Measurements from ENCODE around the gene UNC80. TPM values are rescaled to one million over a fixed set of nuclear protein-coding genes. Genes with fewer than 3 reads are reported as not detected.
A peak's percentile ranks its signal among the peaks of the same experiment; 100 is the strongest.
"Not testable (repeated sequence)": the region's sequence is repeated elsewhere in the genome, so short reads cannot be mapped to it uniquely, and the experiment has no call there.

UNC80 gene
- total and polyA plus RNA-seq, 2 donors from 2014 or later: 0.04 to 0.06 TPM

DNA sequence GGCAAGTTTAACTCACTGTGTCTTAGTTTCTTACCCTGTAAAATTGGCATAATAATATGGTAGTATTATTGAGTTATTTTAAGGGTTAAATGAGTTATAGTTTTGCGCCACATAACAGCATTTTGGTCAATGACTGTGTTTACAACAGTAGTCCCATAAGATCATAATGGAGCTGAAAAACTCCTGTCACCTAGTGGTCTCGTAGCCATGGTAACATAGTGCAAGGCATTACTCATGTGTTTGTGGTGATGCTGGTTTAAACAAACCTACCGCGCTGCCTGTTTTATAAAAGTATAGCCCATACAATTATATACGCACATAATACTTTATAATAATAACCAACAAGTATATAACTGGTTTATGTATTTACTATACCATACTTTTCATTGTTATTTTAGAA is 15.8 kb downstream of the UNC80 start:
- FAIRE-seq: no peak
- no peaks in the 10 kb centered on the region for H3K27me3 ChIP-seq (ENCODE audit: control insufficient read depth, insufficient read depth, low read length)

DNA sequence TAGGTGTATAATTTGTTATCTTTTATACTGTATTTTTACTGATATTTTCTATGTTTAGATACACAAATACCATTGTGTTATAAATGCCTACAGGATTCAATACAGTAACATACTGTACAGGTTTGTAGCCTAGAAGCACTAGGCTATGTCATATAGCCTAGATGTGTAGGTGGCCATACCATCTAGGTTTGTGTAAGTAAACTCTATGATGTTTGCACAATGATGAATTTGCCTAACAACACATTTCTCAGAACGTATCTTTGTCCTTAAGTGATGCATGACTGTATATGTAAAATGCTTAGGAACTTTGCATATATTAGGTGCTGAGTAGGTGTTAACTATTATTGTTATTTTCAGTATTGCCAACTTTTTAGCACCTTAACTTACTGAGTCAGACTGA is 17.3 kb downstream of the UNC80 start:
- Histone ChIP-seq H3K36me3 (ENCODE audit: control insufficient read depth in 2 of 3, insufficient read depth in 3 of 3, low read length in 3 of 3) (no peaks in the 10 kb centered on the region), H3K27ac (ENCODE audit: low read depth in 2 of 2, low read length in 2 of 2) (no peak overlapping the region), H3K27me3 (ENCODE audit: control insufficient read depth, insufficient read depth, low read length) (no peaks in the 10 kb centered on the region), H3K9me3 (ENCODE audit: control insufficient read depth in 2 of 3, insufficient read depth in 1 of 3, low read length in 3 of 3) (no peaks in the 10 kb centered on the region), H3K4me3 (ENCODE audit: low read length in 3 of 3) (no peak overlapping the region), H3K4me1 (ENCODE audit: control insufficient read depth in 2 of 3, insufficient read depth in 2 of 3, low read depth in 1 of 3, low read length in 3 of 3) (no peaks in the 10 kb centered on the region), H3K9ac (ENCODE audit: low read length in 3 of 3) (no peak overlapping the region)
- intact Hi-C loops (cut with DNase I): no loop called here
- FAIRE-seq: no peak
- no peak for DNase-seq
- TF ChIP-seq, protein P1, sequence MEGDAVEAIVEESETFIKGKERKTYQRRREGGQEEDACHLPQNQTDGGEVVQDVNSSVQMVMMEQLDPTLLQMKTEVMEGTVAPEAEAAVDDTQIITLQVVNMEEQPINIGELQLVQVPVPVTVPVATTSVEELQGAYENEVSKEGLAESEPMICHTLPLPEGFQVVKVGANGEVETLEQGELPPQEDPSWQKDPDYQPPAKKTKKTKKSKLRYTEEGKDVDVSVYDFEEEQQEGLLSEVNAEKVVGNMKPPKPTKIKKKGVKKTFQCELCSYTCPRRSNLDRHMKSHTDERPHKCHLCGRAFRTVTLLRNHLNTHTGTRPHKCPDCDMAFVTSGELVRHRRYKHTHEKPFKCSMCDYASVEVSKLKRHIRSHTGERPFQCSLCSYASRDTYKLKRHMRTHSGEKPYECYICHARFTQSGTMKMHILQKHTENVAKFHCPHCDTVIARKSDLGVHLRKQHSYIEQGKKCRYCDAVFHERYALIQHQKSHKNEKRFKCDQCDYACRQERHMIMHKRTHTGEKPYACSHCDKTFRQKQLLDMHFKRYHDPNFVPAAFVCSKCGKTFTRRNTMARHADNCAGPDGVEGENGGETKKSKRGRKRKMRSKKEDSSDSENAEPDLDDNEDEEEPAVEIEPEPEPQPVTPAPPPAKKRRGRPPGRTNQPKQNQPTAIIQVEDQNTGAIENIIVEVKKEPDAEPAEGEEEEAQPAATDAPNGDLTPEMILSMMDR (IDR thresholded peaks at IDR 0.05; ENCODE audit: borderline replicate concordance, extremely low read depth, insufficient read depth): no peak

More for the DNA sequence above, 15.8 kb downstream of the UNC80 start:
- DNase-seq: no peak
- Histone ChIP-seq H3K9me3 (ENCODE audit: control insufficient read depth in 2 of 3, insufficient read depth in 1 of 3, low read length in 3 of 3) (no peaks in the 10 kb centered on the region), H3K27ac (ENCODE audit: low read depth in 2 of 2, low read length in 2 of 2) (no peak overlapping the region), H3K4me1 (ENCODE audit: control insufficient read depth in 2 of 3, insufficient read depth in 2 of 3, low read depth in 1 of 3, low read length in 3 of 3) (no peaks in the 10 kb centered on the region), H3K4me3 (ENCODE audit: low read length in 3 of 3) (no peak overlapping the region), H3K9ac (ENCODE audit: low read length in 3 of 3) (no peak overlapping the region), H3K36me3 (ENCODE audit: control insufficient read depth in 2 of 3, insufficient read depth in 3 of 3, low read length in 3 of 3) (no peaks in the 10 kb centered on the region)
- TF ChIP-seq, protein P1 (IDR thresholded peaks at IDR 0.05; ENCODE audit: borderline replicate concordance, extremely low read depth, insufficient read depth): no peak
- intact Hi-C loops (cut with DNase I): no loop called here

DNA sequence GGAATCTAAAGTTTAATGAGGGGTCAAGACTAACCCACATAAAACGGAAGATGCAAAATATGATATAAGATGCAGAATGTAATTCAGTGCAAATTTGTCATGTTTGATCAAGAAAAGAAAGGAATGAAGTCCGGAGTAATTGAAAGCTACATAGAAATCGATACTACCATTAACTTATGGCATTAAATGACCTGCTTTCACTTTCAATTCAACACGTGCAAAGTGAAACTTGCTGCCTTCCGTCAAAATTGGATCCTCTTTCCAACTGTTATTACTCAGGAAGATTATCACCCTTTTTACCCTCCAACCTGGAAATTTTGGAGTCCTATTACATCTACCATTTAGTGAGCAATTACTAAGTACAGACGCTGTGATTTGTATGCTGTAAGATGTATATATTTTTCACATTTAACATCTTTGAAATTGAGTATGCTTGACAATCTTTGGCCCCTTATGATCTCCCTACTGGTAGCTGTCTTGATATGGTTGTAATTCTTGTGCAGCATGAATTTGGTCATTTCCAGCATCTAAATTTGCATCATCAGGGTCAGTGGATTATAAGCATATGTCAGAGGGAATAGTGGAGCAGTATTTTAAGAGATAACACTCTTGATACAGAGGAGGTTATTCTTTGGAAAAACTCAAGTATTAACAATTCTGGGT is 18.6 kb downstream of the UNC80 start:
- H3K36me3 ChIP-seq (ENCODE audit: control insufficient read depth in 2 of 3, insufficient read depth in 3 of 3, low read length in 3 of 3): no peaks in the 10 kb centered on the region
- H3K9me3 ChIP-seq (ENCODE audit: control insufficient read depth in 2 of 3, insufficient read depth in 1 of 3, low read length in 3 of 3): no peaks in the 10 kb centered on the region
- DNase-seq (no peak), FAIRE-seq (no peak)
- H3K4me3 ChIP-seq (ENCODE audit: low read length in 3 of 3): peak overlapping the region in 2 of 3 donors; percentile 12 to 17
- H3K9ac ChIP-seq (ENCODE audit: low read length in 3 of 3): no peak overlapping the region
- TF ChIP-seq, protein P1 (IDR thresholded peaks at IDR 0.05; ENCODE audit: borderline replicate concordance, extremely low read depth, insufficient read depth): no peak
- no peaks in the 10 kb centered on the region for H3K4me1 ChIP-seq (ENCODE audit: control insufficient read depth in 2 of 3, insufficient read depth in 2 of 3, low read depth in 1 of 3, low read length in 3 of 3)
- no peaks in the 10 kb centered on the region for H3K27me3 ChIP-seq (ENCODE audit: control insufficient read depth, insufficient read depth, low read length)
- intact Hi-C loops (cut with DNase I): no loop called here
- H3K27ac ChIP-seq (ENCODE audit: low read depth in 2 of 2, low read length in 2 of 2): no peak overlapping the region

DNA sequence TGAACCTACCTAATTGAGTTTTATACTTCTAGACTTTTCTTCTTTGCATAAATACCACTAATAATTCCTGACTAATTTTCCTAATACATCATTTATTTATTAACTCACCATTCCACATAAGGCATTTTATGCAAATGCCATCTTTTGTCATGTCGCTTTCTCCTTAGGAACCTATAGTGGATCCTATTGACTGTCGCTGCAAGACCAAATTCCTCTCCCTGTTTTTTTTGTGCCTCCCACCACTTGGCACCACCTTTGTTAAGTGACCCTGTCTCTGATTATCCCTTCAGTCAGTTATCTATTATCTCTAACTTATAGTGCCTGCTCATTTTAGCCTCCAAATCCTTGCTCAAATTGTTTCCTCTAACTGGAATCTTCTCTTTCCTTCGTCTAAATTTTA is 19.5 kb downstream of the UNC80 start:
- Histone ChIP-seq H3K9ac (ENCODE audit: low read length in 3 of 3) (no peak overlapping the region), H3K9me3 (ENCODE audit: control insufficient read depth in 2 of 3, insufficient read depth in 1 of 3, low read length in 3 of 3) (no peaks in the 10 kb centered on the region), H3K36me3 (ENCODE audit: control insufficient read depth in 2 of 3, insufficient read depth in 3 of 3, low read length in 3 of 3) (no peaks in the 10 kb centered on the region), H3K27me3 (ENCODE audit: control insufficient read depth, insufficient read depth, low read length) (no peaks in the 10 kb centered on the region), H3K4me3 (ENCODE audit: low read length in 3 of 3) (no peak overlapping the region), H3K27ac (ENCODE audit: low read depth in 2 of 2, low read length in 2 of 2) (no peak overlapping the region), H3K4me1 (ENCODE audit: control insufficient read depth in 2 of 3, insufficient read depth in 2 of 3, low read depth in 1 of 3, low read length in 3 of 3) (no peaks in the 10 kb centered on the region)
- intact Hi-C loops (cut with DNase I): no loop called here
- FAIRE-seq (no peak), DNase-seq (no peak)
- TF ChIP-seq, protein P1 (IDR thresholded peaks at IDR 0.05; ENCODE audit: borderline replicate concordance, extremely low read depth, insufficient read depth): no peak

DNA sequence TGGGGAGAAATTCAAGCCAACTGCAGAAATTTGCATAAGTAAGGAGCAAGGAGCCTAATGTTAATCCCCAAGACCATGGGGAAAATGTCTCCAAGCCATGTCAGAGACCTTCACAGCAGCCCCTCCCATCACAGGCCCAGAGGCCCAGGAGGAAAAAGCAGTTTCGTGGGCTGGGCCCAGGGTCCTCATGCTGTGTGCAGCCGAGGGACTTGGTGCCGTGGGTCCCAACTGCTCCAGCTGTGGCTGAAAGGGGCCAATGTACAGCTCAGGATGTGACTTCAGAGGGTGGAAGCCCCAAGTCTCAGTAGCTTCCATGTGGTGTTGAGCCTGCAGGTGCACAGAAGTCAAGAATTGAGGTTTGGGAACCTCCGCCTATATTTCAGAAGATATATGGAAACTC is 23.8 kb downstream of the UNC80 start:
- H3K4me1 ChIP-seq (ENCODE audit: control insufficient read depth in 2 of 3, insufficient read depth in 2 of 3, low read depth in 1 of 3, low read length in 3 of 3); H3K9me3 ChIP-seq (ENCODE audit: control insufficient read depth in 2 of 3, insufficient read depth in 1 of 3, low read length in 3 of 3); H3K9ac ChIP-seq (ENCODE audit: low read length in 3 of 3); H3K27ac ChIP-seq (ENCODE audit: low read depth in 2 of 2, low read length in 2 of 2); DNase-seq; H3K27me3 ChIP-seq (ENCODE audit: control insufficient read depth, insufficient read depth, low read length); H3K36me3 ChIP-seq (ENCODE audit: control insufficient read depth in 2 of 3, insufficient read depth in 3 of 3, low read length in 3 of 3); H3K4me3 ChIP-seq (ENCODE audit: low read length in 3 of 3); intact Hi-C loops (cut with DNase I); FAIRE-seq: not testable (repeated sequence)
